ENCODE results near the gene PNMA6E. TPM values are rescaled to one million over a fixed set of nuclear protein-coding genes. Genes with fewer than 3 reads are reported as not detected.

Gene PNMA6E
- total and polyA plus RNA-seq, 2 experiments from 2014 or later, result not detected

DNA sequence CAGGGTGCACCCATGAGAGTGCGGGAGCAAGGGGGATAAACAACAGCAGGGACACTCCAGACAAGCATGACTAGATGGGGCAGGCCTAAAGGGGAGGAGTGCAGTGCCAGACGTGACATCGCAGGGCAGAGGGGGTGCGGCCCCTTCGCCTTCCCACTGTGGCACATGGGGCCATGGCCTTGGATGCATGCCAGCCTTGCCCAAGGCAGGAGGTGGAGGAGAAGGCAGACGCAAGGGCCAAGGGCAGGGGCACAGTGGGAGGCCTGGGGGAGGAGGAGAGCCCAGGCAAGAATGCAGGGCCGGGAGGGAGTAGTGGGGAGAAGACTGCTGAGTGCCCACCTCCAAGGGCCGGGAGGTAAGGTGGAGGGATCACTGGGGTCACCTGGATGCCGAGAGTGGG lies 21.6 kb downstream of the PNMA6E start (continued):
- TF ChIP-seq, protein P1, sequence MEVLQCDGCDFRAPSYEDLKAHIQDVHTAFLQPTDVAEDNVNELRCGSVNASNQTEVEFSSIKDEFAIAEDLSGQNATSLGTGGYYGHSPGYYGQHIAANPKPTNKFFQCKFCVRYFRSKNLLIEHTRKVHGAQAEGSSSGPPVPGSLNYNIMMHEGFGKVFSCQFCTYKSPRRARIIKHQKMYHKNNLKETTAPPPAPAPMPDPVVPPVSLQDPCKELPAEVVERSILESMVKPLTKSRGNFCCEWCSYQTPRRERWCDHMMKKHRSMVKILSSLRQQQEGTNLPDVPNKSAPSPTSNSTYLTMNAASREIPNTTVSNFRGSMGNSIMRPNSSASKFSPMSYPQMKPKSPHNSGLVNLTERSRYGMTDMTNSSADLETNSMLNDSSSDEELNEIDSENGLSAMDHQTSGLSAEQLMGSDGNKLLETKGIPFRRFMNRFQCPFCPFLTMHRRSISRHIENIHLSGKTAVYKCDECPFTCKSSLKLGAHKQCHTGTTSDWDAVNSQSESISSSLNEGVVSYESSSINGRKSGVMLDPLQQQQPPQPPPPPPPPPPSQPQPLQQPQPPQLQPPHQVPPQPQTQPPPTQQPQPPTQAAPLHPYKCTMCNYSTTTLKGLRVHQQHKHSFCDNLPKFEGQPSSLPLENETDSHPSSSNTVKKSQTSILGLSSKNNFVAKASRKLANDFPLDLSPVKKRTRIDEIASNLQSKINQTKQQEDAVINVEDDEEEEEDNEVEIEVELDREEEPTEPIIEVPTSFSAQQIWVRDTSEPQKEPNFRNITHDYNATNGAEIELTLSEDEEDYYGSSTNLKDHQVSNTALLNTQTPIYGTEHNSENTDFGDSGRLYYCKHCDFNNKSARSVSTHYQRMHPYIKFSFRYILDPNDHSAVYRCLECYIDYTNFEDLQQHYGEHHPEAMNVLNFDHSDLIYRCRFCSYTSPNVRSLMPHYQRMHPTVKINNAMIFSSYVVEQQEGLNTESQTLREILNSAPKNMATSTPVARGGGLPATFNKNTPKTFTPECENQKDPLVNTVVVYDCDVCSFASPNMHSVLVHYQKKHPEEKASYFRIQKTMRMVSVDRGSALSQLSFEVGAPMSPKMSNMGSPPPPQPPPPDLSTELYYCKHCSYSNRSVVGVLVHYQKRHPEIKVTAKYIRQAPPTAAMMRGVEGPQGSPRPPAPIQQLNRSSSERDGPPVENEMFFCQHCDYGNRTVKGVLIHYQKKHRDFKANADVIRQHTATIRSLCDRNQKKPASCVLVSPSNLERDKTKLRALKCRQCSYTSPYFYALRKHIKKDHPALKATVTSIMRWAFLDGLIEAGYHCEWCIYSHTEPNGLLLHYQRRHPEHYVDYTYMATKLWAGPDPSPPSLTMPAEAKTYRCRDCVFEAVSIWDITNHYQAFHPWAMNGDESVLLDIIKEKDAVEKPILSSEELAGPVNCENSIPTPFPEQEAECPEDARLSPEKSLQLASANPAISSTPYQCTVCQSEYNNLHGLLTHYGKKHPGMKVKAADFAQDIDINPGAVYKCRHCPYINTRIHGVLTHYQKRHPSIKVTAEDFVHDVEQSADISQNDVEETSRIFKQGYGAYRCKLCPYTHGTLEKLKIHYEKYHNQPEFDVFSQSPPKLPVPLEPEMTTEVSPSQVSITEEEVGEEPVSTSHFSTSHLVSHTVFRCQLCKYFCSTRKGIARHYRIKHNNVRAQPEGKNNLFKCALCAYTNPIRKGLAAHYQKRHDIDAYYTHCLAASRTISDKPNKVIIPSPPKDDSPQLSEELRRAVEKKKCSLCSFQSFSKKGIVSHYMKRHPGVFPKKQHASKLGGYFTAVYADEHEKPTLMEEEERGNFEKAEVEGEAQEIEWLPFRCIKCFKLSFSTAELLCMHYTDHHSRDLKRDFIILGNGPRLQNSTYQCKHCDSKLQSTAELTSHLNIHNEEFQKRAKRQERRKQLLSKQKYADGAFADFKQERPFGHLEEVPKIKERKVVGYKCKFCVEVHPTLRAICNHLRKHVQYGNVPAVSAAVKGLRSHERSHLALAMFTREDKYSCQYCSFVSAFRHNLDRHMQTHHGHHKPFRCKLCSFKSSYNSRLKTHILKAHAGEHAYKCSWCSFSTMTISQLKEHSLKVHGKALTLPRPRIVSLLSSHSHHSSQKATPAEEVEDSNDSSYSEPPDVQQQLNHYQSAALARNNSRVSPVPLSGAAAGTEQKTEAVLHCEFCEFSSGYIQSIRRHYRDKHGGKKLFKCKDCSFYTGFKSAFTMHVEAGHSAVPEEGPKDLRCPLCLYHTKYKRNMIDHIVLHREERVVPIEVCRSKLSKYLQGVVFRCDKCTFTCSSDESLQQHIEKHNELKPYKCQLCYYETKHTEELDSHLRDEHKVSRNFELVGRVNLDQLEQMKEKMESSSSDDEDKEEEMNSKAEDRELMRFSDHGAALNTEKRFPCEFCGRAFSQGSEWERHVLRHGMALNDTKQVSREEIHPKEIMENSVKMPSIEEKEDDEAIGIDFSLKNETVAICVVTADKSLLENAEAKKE (CRISPR knock-in tag; IDR thresholded peaks at IDR 0.05), result no peak
- TF ChIP-seq STAT1 (IDR thresholded peaks at IDR 0.05; ENCODE audit: unreplicated experiment), result no peak

DNA sequence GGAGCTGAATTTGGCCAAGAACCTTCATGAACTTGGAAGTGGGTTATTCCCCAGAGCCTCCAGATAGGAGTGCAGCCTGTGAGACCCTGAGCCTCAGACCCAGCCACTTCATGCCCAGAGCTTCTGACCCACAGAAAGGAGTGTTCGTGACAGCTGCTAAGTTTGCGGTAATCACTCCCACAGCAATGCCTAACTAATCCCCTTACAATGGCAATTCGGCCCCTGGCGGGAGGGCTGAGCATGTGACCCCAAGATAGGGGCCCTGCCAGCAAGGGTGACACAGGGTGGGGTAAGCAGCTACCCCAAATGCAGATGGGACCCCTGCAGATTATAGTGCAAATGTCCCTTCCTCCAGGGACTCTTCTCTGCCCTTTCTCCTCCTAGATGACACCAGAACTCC lies 22.5 kb downstream of the PNMA6E start:
- Mint-ChIP-seq H3K9me3 (peaks cover 6% of the 10 kb centered on the region; the same call in 2 of the 3 replicates), H3K36me3 (ENCODE audit: low read depth) (peaks cover 3% of the 10 kb centered on the region; the same call in 2 of the 3 replicates), H3K27me3 (ENCODE audit: insufficient read depth, low read depth, poor library complexity) (peaks cover 3% of the 10 kb centered on the region), H3K27ac (no peak overlapping the region), H3K4me1 (peaks cover 6% of the 10 kb centered on the region; the same call in 2 of the 3 replicates), H3K4me3 (no peak overlapping the region)
- Histone ChIP-seq H3K9me2 (ENCODE audit: insufficient read depth) (no peaks in the 10 kb centered on the region), H3K4me3 (no peak overlapping the region), H3K27ac (ENCODE audit: low read depth) (no peak overlapping the region), H3K79me2 (replicated peaks; ENCODE audit: insufficient read depth) (no peaks in the 10 kb centered on the region), H3F3A (replicated peaks; ENCODE audit: low read depth) (no peaks in the 10 kb centered on the region), H3K27me3 (ENCODE audit: insufficient read depth) (no peaks in the 10 kb centered on the region), H3K4me2 (no peak overlapping the region), H2AFZ (no peak overlapping the region), H3K36me3 (ENCODE audit: insufficient read depth) (no peaks in the 10 kb centered on the region), H3K4me1 (ENCODE audit: insufficient read depth) (no peaks in the 10 kb centered on the region), H4K20me1 (replicated peaks; ENCODE audit: insufficient read depth) (no peaks in the 10 kb centered on the region)
- DNase-seq (ENCODE audit: low spot score) (no peak), ATAC-seq (no peak)
- TF ChIP-seq NANOG (IDR thresholded peaks at IDR 0.05; ENCODE audit: borderline replicate concordance) (no peak), ZNF331 (CRISPR knock-in tag; IDR thresholded peaks at IDR 0.05; ENCODE audit: low read depth) (no peak), STAT1 (IDR thresholded peaks at IDR 0.05; ENCODE audit: unreplicated experiment) (no peak), POLR2AphosphoS5 (IDR thresholded peaks at IDR 0.05; ENCODE audit: low read depth) (no peak), CREB1 (CRISPR knock-in tag; IDR thresholded peaks at IDR 0.05; ENCODE audit: low read depth) (no peak), ZNF114 (CRISPR knock-in tag; IDR thresholded peaks at IDR 0.05) (no peak)
- TF ChIP-seq, protein P1 (CRISPR knock-in tag; IDR thresholded peaks at IDR 0.05), result no peak
- TF ChIP-seq, protein P2, sequence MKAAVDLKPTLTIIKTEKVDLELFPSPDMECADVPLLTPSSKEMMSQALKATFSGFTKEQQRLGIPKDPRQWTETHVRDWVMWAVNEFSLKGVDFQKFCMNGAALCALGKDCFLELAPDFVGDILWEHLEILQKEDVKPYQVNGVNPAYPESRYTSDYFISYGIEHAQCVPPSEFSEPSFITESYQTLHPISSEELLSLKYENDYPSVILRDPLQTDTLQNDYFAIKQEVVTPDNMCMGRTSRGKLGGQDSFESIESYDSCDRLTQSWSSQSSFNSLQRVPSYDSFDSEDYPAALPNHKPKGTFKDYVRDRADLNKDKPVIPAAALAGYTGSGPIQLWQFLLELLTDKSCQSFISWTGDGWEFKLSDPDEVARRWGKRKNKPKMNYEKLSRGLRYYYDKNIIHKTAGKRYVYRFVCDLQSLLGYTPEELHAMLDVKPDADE (IDR thresholded peaks at IDR 0.05), result no peak
